DND-41 (cell line): ENCODE data around the gene TP73.

Experiments
- ATAC-seq: fragments of 200-7000 bp; cut with Tn5 transposase; 3 replicates; pipeline ENCODE4 v1.9.1; 2021; ENCODE audit warnings: low read depth; ENCODE audit not compliant: insufficient read depth
- DNase-seq: peaks from one replicate; pipeline ENCODE4 v3.0.0-alpha.2; 2020
- H2AFZ ChIP-seq: 2 replicates; pipeline ENCODE4 v1.6.0; 2012; ENCODE audit warnings: low read depth, low read length
- H3K27ac ChIP-seq: 2 replicates; pipeline ENCODE4 v1.5.1; 2012; ENCODE audit warnings: low read length, inconsistent platforms
- H3K27me3 ChIP-seq: fragments of 200-600 bp; sonication (generic); 2 replicates; pipeline ENCODE4 v1.6.0; 2012; ENCODE audit warnings: low read length, mild to moderate bottlenecking, inconsistent platforms; ENCODE audit not compliant: insufficient read depth, poor library complexity
- H3K36me3 ChIP-seq: 2 replicates; pipeline ENCODE4 v1.5.1; 2012; ENCODE audit warnings: low read length, inconsistent platforms; ENCODE audit not compliant: insufficient read depth
- H3K4me1 ChIP-seq: 2 replicates; pipeline ENCODE4 v1.5.1; 2012; ENCODE audit warnings: mild to moderate bottlenecking, low read length; ENCODE audit not compliant: insufficient read depth
- H3K4me2 ChIP-seq: 2 replicates; pipeline ENCODE4 v1.6.0; 2012; ENCODE audit warnings: mild to moderate bottlenecking, moderate library complexity, low read length, inconsistent platforms; ENCODE audit not compliant: insufficient read depth
- H3K4me3 ChIP-seq, 2 experiments: fragments of 200-600 bp in 1 of 2; shearing (Covaris generic) in 1 of 2; 2 replicates each; pipeline ENCODE4 v1.5.1; 2012 to 2016; ENCODE audit warnings: inconsistent platforms in 2 of 2, low read length in 2 of 2, mild to moderate bottlenecking in 2 of 2, low read depth in 1 of 2, moderate library complexity in 1 of 2
- H3K79me2 ChIP-seq: 2 replicates; pipeline ENCODE4 v1.6.0; 2012; ENCODE audit warnings: low read length, inconsistent platforms; ENCODE audit not compliant: insufficient read depth
- H3K9ac ChIP-seq: 2 replicates; pipeline ENCODE4 v1.6.0; 2012; ENCODE audit warnings: low read depth, mild to moderate bottlenecking, inconsistent platforms, low read length, moderate library complexity
- H3K9me3 ChIP-seq: 2 replicates; pipeline ENCODE4 v1.5.1; 2012; ENCODE audit warnings: low read length, moderate library complexity, mild to moderate bottlenecking, inconsistent platforms; ENCODE audit not compliant: insufficient read depth, severe bottlenecking
- H4K20me1 ChIP-seq: 2 replicates; pipeline ENCODE4 v1.6.0; 2012; ENCODE audit warnings: low read length; ENCODE audit not compliant: insufficient read depth
- EZH2 ChIP-seq: IDR thresholded peaks from 3 replicates; pipeline ENCODE4 v1.6.1; 2012; ENCODE audit warnings: borderline replicate concordance, low read depth, mild to moderate bottlenecking, moderate library complexity, low read length, inconsistent platforms; ENCODE audit not compliant: severe bottlenecking
- TF ChIP-seq, protein P1 (sequence below): IDR thresholded peaks from 2 replicates; pipeline ENCODE4 v1.5.1; 2012; ENCODE audit warnings: borderline replicate concordance, low read length, moderate library complexity, mild to moderate bottlenecking; ENCODE audit not compliant: poor library complexity, severe bottlenecking; ENCODE audit errors: extremely low read depth

The TP73 gene

DNA sequence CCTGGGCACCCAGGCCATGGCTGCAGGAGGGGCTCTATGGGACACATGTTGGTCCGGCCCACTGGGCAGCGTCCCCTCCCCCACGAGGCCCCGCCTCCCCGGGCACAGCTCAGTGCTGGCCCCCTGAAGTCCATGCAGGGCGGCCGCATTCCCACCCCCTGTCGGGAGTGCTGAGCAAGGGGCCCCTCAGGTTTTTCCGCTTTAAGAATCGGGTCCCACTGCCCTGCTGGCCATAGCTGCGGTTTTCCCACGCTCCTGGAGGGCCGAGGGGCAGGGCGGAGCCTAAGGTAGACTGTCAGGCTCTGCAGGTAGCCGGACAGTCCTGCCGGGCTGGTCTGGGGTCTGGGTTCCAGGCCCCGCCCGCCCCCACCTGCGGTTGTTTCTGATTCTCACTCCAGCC is 56.5 kb downstream of the TP73 start:
- H2AFZ ChIP-seq, result no peak overlapping the region
- no peak overlapping the region for H3K9ac ChIP-seq
- DNase-seq (no peak), ATAC-seq (no peak)
- H4K20me1 ChIP-seq, result peaks cover 44% of the 10 kb centered on the region
- H3K36me3 ChIP-seq, result peaks cover 43% of the 10 kb centered on the region
- H3K27ac ChIP-seq, result no peak overlapping the region
- H3K9me3 ChIP-seq, result no peaks in the 10 kb centered on the region
- no peak for TF ChIP-seq EZH2
- TF ChIP-seq, protein P1, sequence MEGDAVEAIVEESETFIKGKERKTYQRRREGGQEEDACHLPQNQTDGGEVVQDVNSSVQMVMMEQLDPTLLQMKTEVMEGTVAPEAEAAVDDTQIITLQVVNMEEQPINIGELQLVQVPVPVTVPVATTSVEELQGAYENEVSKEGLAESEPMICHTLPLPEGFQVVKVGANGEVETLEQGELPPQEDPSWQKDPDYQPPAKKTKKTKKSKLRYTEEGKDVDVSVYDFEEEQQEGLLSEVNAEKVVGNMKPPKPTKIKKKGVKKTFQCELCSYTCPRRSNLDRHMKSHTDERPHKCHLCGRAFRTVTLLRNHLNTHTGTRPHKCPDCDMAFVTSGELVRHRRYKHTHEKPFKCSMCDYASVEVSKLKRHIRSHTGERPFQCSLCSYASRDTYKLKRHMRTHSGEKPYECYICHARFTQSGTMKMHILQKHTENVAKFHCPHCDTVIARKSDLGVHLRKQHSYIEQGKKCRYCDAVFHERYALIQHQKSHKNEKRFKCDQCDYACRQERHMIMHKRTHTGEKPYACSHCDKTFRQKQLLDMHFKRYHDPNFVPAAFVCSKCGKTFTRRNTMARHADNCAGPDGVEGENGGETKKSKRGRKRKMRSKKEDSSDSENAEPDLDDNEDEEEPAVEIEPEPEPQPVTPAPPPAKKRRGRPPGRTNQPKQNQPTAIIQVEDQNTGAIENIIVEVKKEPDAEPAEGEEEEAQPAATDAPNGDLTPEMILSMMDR, result no peak
- no peaks in the 10 kb centered on the region for H3K4me1 ChIP-seq
- H3K79me2 ChIP-seq, result no peaks in the 10 kb centered on the region
- H3K4me2 ChIP-seq, result no peak overlapping the region
- H3K27me3 ChIP-seq, result no peaks in the 10 kb centered on the region
- H3K4me3 ChIP-seq, result no peak overlapping the region

DNA sequence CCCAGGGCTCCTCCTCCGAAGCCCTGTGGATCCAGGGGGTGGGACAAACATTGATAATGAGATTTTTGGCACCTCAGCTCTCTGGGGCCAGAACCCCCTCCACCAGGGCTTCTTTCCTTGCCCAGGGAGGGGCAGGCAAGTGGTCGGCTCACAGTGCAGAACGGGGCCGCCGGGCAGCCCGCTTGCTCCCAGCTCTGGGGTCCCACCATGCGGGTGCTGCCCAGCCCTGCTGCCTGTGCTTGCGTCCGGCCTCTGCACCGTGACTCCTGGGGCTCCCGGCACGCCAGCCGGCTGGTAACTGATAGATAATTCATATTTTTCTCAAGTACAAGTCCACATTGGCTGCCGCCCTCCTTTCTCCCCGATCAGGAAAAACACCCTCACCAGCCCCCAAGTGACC is 57.9 kb downstream of the TP73 start:
- Histone ChIP-seq H3K27me3 (no peaks in the 10 kb centered on the region), H3K79me2 (no peaks in the 10 kb centered on the region), H3K9ac (no peak overlapping the region), H3K4me1 (no peaks in the 10 kb centered on the region), H3K9me3 (no peaks in the 10 kb centered on the region), H3K4me3 (no peak overlapping the region), H2AFZ (no peak overlapping the region), H3K27ac (no peak overlapping the region), H3K4me2 (no peak overlapping the region), H3K36me3 (peaks cover 43% of the 10 kb centered on the region), H4K20me1 (peaks cover 32% of the 10 kb centered on the region)
- no peak for DNase-seq
- TF ChIP-seq, protein P1, result no peak
- no peak for TF ChIP-seq EZH2
- no peak for ATAC-seq

DNA sequence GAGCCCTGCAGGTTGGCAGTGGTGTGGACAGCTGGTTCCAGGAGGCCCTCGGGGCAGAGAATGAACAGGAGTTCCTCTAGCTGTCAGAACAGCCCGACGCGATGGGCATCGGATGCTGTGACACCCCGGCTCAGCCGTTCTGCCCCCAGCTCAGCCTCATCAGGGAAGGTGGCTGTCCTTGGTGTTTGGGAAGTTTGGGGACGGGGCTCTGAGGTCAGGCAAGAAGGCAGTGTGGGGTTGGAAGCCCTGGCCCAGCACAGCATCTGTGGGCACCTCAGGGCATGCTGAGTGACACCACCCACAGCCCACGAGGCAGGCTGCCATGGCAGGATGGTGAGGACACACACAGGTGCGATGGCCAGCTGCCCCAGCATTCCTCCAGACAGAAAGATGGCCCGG is 59.1 kb downstream of the TP73 start:
- no peaks in the 10 kb centered on the region for H3K4me1 ChIP-seq
- H2AFZ ChIP-seq, result no peak overlapping the region
- no peak for TF ChIP-seq EZH2
- TF ChIP-seq, protein P1, result no peak
- no peaks in the 10 kb centered on the region for H3K9me3 ChIP-seq
- peaks cover 29% of the 10 kb centered on the region for H4K20me1 ChIP-seq
- H3K9ac ChIP-seq, result no peak overlapping the region
- DNase-seq (no peak), ATAC-seq (no peak)
- no peak overlapping the region for H3K4me2 ChIP-seq
- H3K27ac ChIP-seq, result no peak overlapping the region
- no peaks in the 10 kb centered on the region for H3K27me3 ChIP-seq
- H3K36me3 ChIP-seq, result peaks cover 43% of the 10 kb centered on the region
- H3K79me2 ChIP-seq, result no peaks in the 10 kb centered on the region
- H3K4me3 ChIP-seq, result no peak overlapping the region

DNA sequence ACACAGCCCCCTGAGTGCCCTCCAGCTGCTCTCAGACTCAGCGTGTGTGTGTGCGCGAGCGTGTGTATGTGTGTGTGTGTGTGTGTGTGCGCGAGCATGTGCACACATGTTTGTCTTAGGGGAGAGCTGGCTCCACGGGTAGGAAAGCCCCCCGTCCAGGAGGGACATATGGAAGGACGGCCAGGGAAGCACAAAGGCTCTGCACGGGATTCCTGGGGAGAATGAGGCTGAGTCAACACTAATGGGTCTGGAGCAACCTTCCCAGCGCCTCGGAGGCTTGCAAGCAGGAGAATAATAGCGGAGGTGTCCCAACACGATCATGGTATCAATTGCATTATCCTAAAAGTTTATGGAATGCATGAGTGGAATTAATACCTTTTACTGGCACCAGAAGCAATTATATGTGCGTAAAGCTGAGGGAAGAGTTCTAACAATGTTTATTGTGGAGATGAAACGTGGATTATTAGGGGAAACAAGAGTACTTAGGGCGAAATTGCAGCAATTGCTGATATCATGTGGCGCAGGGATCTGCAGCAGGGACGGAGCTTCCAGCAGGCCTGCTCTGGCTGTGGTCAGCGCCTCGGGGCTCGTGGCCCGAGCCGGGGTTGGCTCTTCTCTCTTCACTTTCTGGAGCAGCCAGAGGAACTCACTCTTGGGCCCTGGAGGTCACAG is 59.6 kb downstream of the TP73 start:
- ATAC-seq, result no peak
- no peak overlapping the region for H3K27ac ChIP-seq
- H4K20me1 ChIP-seq, result peaks cover 27% of the 10 kb centered on the region
- no peaks in the 10 kb centered on the region for H3K27me3 ChIP-seq
- TF ChIP-seq, protein P1, result no peak
- no peak for TF ChIP-seq EZH2
- no peak overlapping the region for H2AFZ ChIP-seq
- no peak for DNase-seq
- H3K4me3 ChIP-seq, result no peak overlapping the region
- no peaks in the 10 kb centered on the region for H3K9me3 ChIP-seq
- H3K79me2 ChIP-seq, result no peaks in the 10 kb centered on the region
- H3K4me2 ChIP-seq, result no peak overlapping the region
- no peak overlapping the region for H3K9ac ChIP-seq
- no peaks in the 10 kb centered on the region for H3K4me1 ChIP-seq
- peaks cover 43% of the 10 kb centered on the region for H3K36me3 ChIP-seq
